PC-9 (cell line): ENCODE measurements around the gene CCDC86. TPM values are rescaled to one million over a fixed set of nuclear protein-coding genes. Genes with fewer than 3 reads are reported as not detected.

ENCODE experiments used
- BruUV-seq: library from RNA; stranded (reverse); fragments of 400-500 nt; replicated peaks from 2 replicates; lab custom pipeline; 2021; lab: Mats Ljungman, UMichigan
- CTCF ChIA-PET: fragments of 300-600 bp; sonication (Branson Sonifier 250); formaldehyde crosslinking; loops from one replicate; lab custom pipeline; 2022; ENCODE audit warnings: antibody characterized with exemption; lab: Charles Lee
- POLR2A ChIA-PET: fragments of 300-600 bp; sonication (Branson Sonifier 250); formaldehyde crosslinking; loops from one replicate; lab custom pipeline; 2022; ENCODE audit warnings: antibody characterized with exemption; ENCODE audit not compliant: unreplicated experiment; lab: Charles Lee
- DNase-seq, 2 experiments: peaks; one replicate each; pipeline versions ENCODE4 v3.0.0 to v3.0.0-alpha.2; 2015 to 2022; ENCODE audit warnings: mixed read lengths in 1 of 2
- H2AFZ ChIP-seq: fragments of 200-600 bp; sonication (generic); 2 replicates; pipeline ENCODE4 v1.8.1; 2017; ENCODE audit warnings: antibody characterized with exemption
- H3F3A ChIP-seq: fragments of 200-600 bp; sonication (generic); 2 replicates; pipeline ENCODE4 v1.8.1; 2017; ENCODE audit warnings: antibody characterized with exemption, mild to moderate bottlenecking, low read depth; ENCODE audit not compliant: insufficient read depth
- H3K27ac ChIP-seq: fragments of 200-600 bp; sonication (generic); 2 replicates; pipeline ENCODE4 v1.6.1; 2016; ENCODE audit warnings: mixed run types
- H3K27me3 ChIP-seq: fragments of 200-600 bp; sonication (generic); 2 replicates; pipeline ENCODE4 v1.6.1; 2016; ENCODE audit warnings: low read depth, mixed run types; ENCODE audit not compliant: insufficient read depth
- H3K36me3 ChIP-seq: fragments of 200-600 bp; sonication (generic); 2 replicates; pipeline ENCODE4 v1.6.1; 2016; ENCODE audit warnings: low read depth, mixed run types
- H3K4me1 ChIP-seq: fragments of 200-600 bp; sonication (generic); replicated peaks from 2 replicates; pipeline ENCODE4 v1.6.1; 2016; ENCODE audit warnings: mixed run types; ENCODE audit not compliant: insufficient read depth
- H3K4me2 ChIP-seq: fragments of 200-600 bp; sonication (generic); 2 replicates; pipeline ENCODE4 v1.6.1; 2017; ENCODE audit warnings: mixed run types
- H3K4me3 ChIP-seq: fragments of 200-600 bp; sonication (generic); 2 replicates; pipeline ENCODE4 v1.6.1; 2016; ENCODE audit warnings: mixed run types
- H3K79me2 ChIP-seq: fragments of 200-600 bp; sonication (generic); 2 replicates; pipeline ENCODE4 v1.6.1; 2017; ENCODE audit warnings: low read depth, mixed run types
- H3K9me2 ChIP-seq: fragments of 200-600 bp; sonication (generic); 2 replicates; pipeline ENCODE4 v1.8.1; 2017; ENCODE audit warnings: mild to moderate bottlenecking; ENCODE audit not compliant: insufficient read depth
- H3K9me3 ChIP-seq: fragments of 200-600 bp; sonication (generic); 2 replicates; pipeline ENCODE4 v1.8.1; 2016; ENCODE audit warnings: low read depth; ENCODE audit not compliant: insufficient read depth
- H4K20me1 ChIP-seq: fragments of 200-600 bp; sonication (generic); 2 replicates; pipeline ENCODE4 v1.8.1; 2017; ENCODE audit not compliant: insufficient read depth
- EZH2 ChIP-seq: fragments of 200-600 bp; sonication (generic); IDR thresholded peaks from 2 replicates; pipeline ENCODE4 v1.8.0; 2017; ENCODE audit warnings: antibody characterized with exemption, low read depth
- intact Hi-C: fragments of 100-400 bp; cut with micrococcal nuclease; formaldehyde crosslinking; loops from one replicate; pipeline ENCODE4 v1.10.0; 2022; ENCODE audit not compliant: unreplicated experiment
- total RNA-seq: library from RNA; stranded (reverse); gene quantifications from 2 replicates; pipeline ENCODE4 v1.2.3, GENCODE V29; 2021
- TF ChIP-seq, protein P1 (sequence below): fragments of 200-600 bp; sonication (generic); conservative IDR thresholded peaks from 2 replicates; pipeline ENCODE4 v1.6.1; 2017; ENCODE audit warnings: mixed run types, antibody characterized with exemption, mild to moderate bottlenecking, moderate library complexity

The CCDC86 gene
- total RNA-seq, 1 experiment from 2014 or later: 35.6 TPM

DNA sequence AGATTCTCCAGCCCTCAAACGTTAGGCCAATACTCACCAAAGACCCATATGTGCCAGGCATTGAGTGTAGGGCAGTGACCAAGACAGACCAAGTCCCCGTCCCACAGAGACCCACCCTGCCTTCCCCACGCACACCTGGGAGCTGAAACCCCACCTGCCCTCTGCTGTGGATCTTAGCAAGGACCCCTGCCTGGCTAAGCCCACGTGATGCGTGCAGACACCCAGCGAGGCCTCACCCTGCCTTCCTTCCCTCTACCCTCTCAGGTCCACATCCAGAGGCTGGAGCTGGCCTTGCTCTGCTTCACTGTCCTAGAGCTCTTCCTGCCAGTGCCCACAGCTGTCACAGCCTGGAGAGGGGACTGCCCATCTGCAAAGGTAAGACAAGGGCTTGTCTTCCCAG is 46.6 kb upstream of the CCDC86 start:
- no TSS peak for BruUV-seq
- peaks cover 87% of the 10 kb centered on the region for H3K27me3 ChIP-seq
- no peak overlapping the region for H3K4me3 ChIP-seq
- no peak for TF ChIP-seq EZH2
- TF ChIP-seq, protein P1, sequence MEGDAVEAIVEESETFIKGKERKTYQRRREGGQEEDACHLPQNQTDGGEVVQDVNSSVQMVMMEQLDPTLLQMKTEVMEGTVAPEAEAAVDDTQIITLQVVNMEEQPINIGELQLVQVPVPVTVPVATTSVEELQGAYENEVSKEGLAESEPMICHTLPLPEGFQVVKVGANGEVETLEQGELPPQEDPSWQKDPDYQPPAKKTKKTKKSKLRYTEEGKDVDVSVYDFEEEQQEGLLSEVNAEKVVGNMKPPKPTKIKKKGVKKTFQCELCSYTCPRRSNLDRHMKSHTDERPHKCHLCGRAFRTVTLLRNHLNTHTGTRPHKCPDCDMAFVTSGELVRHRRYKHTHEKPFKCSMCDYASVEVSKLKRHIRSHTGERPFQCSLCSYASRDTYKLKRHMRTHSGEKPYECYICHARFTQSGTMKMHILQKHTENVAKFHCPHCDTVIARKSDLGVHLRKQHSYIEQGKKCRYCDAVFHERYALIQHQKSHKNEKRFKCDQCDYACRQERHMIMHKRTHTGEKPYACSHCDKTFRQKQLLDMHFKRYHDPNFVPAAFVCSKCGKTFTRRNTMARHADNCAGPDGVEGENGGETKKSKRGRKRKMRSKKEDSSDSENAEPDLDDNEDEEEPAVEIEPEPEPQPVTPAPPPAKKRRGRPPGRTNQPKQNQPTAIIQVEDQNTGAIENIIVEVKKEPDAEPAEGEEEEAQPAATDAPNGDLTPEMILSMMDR: no peak
- CTCF ChIA-PET: no interaction called here
- no peaks in the 10 kb centered on the region for H3K79me2 ChIP-seq
- no peaks in the 10 kb centered on the region for H3K9me2 ChIP-seq
- H2AFZ ChIP-seq: no peak overlapping the region
- H3K9me3 ChIP-seq: no peaks in the 10 kb centered on the region
- POLR2A ChIA-PET: no interaction called here
- no peaks in the 10 kb centered on the region for H3K36me3 ChIP-seq
- DNase-seq: no peak
- H3F3A ChIP-seq: no peaks in the 10 kb centered on the region
- intact Hi-C loops: no loop called here
- H3K4me2 ChIP-seq: no peak overlapping the region
- no peak overlapping the region for H3K27ac ChIP-seq
- H4K20me1 ChIP-seq: no peaks in the 10 kb centered on the region
- H3K4me1 ChIP-seq: no peaks in the 10 kb centered on the region

DNA sequence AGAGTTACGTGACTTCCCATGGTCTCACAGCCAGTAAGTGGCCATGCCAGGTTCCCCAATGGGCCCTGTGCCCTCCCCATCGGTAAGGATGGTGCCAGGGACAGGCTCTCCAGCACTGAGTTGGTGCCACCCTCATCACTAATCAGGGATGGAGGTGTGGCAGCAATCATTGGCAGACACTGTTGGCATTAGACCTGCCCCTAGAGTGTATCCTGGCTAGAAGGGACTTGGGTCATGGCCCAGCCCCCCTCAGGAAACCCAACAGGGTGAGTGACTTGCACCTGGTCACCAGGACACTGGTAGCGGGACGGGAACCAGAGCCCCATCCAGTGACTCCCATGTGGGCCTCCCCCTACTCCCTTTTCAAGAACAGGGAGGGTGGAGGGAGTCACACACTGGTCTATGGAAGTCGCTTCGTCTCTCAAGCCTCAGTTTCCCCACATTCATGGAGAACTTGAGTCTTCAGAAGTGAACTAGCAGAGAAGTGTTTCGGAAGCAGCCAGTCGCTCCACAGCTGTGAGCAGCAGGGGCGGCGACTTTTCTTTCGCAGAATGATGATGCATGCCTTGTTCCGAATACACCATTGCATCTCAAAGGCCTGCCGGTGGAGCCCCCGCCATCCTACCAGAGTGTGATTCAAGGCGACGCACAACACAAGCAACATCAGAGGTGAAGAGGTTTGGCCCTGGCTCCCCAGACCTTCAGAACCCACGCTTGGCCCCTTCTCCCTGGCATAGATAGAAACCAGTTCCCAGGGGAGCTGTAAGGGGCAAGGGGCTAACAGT is 43.9 kb upstream of the CCDC86 start:
- H3K4me3 ChIP-seq: no peak overlapping the region
- H3K4me1 ChIP-seq: no peaks in the 10 kb centered on the region
- no peak overlapping the region for H2AFZ ChIP-seq
- no peak for TF ChIP-seq EZH2
- TF ChIP-seq, protein P1: no peak
- BruUV-seq: no TSS peak
- H4K20me1 ChIP-seq: no peaks in the 10 kb centered on the region
- no peak overlapping the region for H3K27ac ChIP-seq
- no peak overlapping the region for H3K4me2 ChIP-seq
- intact Hi-C loops: no loop called here
- no peaks in the 10 kb centered on the region for H3F3A ChIP-seq
- no peaks in the 10 kb centered on the region for H3K79me2 ChIP-seq
- DNase-seq: no peak
- POLR2A ChIA-PET: no interaction called here
- CTCF ChIA-PET: interaction anchor here (0.6 kb wide), 2 partner anchors 1128 to 1317 kb away, joined by 3 to 11 read pairs; no protein-coding TSS in a partner anchor
- peaks cover 96% of the 10 kb centered on the region for H3K27me3 ChIP-seq
- no peaks in the 10 kb centered on the region for H3K9me3 ChIP-seq
- H3K36me3 ChIP-seq: no peaks in the 10 kb centered on the region
- H3K9me2 ChIP-seq: no peaks in the 10 kb centered on the region

DNA sequence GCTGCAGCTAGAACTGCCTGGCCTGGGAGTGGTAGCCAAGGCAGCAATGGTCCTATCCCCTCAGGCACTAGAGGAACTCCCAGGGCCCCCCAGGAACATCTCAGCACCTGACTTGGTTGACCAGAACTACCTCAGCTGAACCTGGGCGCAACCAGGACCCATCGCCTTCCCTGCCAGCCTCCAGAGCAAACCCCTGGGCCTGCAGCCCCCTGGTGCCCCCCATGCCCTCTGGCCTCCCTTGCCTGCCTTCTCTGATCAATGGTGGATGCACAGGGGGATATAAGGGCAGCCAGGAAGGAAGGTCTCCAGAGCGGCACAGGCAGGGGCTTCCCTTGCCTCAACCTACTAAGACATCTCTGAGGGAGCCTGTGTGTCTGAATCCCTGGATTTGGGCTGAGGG is 43.3 kb upstream of the CCDC86 start:
- no peaks in the 10 kb centered on the region for H3F3A ChIP-seq
- H3K9me3 ChIP-seq: no peaks in the 10 kb centered on the region
- H2AFZ ChIP-seq: no peak overlapping the region
- H3K4me1 ChIP-seq: no peaks in the 10 kb centered on the region
- TF ChIP-seq EZH2: no peak
- TF ChIP-seq, protein P1: no peak
- BruUV-seq: no TSS peak
- intact Hi-C loops: no loop called here
- no peaks in the 10 kb centered on the region for H3K36me3 ChIP-seq
- H3K79me2 ChIP-seq: no peaks in the 10 kb centered on the region
- no peaks in the 10 kb centered on the region for H3K9me2 ChIP-seq
- peaks cover 96% of the 10 kb centered on the region for H3K27me3 ChIP-seq
- no peak overlapping the region for H3K4me2 ChIP-seq
- DNase-seq: no peak
- POLR2A ChIA-PET: no interaction called here
- H3K4me3 ChIP-seq: no peak overlapping the region
- CTCF ChIA-PET: no interaction called here
- H3K27ac ChIP-seq: no peak overlapping the region
- no peaks in the 10 kb centered on the region for H4K20me1 ChIP-seq
